PC-9 (cell line): ENCODE measurements around the gene C2orf15. TPM values are rescaled to one million over a fixed set of nuclear protein-coding genes. Genes with fewer than 3 reads are reported as not detected.
A peak's percentile ranks its signal among the peaks of the same experiment; 100 is the strongest.

Experiments used
- BruUV-seq: library from RNA; stranded (reverse); fragments of 400-500 nt; replicated peaks from 2 replicates; lab custom pipeline; 2021; lab: Mats Ljungman, UMichigan
- CTCF ChIA-PET: fragments of 300-600 bp; sonication (Branson Sonifier 250); formaldehyde crosslinking; loops from one replicate; lab custom pipeline; 2022; ENCODE audit warnings: antibody characterized with exemption; lab: Charles Lee
- POLR2A ChIA-PET: fragments of 300-600 bp; sonication (Branson Sonifier 250); formaldehyde crosslinking; loops from one replicate; lab custom pipeline; 2022; ENCODE audit warnings: antibody characterized with exemption; ENCODE audit not compliant: unreplicated experiment; lab: Charles Lee
- DNase-seq, 2 experiments: peaks; one replicate each; pipeline versions ENCODE4 v3.0.0 to v3.0.0-alpha.2; 2015 to 2022; ENCODE audit warnings: mixed read lengths in 1 of 2
- H2AFZ ChIP-seq: fragments of 200-600 bp; sonication (generic); 2 replicates; pipeline ENCODE4 v1.8.1; 2017; ENCODE audit warnings: antibody characterized with exemption
- H3F3A ChIP-seq: fragments of 200-600 bp; sonication (generic); 2 replicates; pipeline ENCODE4 v1.8.1; 2017; ENCODE audit warnings: antibody characterized with exemption, mild to moderate bottlenecking, low read depth; ENCODE audit not compliant: insufficient read depth
- H3K27ac ChIP-seq: fragments of 200-600 bp; sonication (generic); 2 replicates; pipeline ENCODE4 v1.6.1; 2016; ENCODE audit warnings: mixed run types
- H3K27me3 ChIP-seq: fragments of 200-600 bp; sonication (generic); 2 replicates; pipeline ENCODE4 v1.6.1; 2016; ENCODE audit warnings: low read depth, mixed run types; ENCODE audit not compliant: insufficient read depth
- H3K36me3 ChIP-seq: fragments of 200-600 bp; sonication (generic); 2 replicates; pipeline ENCODE4 v1.6.1; 2016; ENCODE audit warnings: low read depth, mixed run types
- H3K4me1 ChIP-seq: fragments of 200-600 bp; sonication (generic); replicated peaks from 2 replicates; pipeline ENCODE4 v1.6.1; 2016; ENCODE audit warnings: mixed run types; ENCODE audit not compliant: insufficient read depth
- H3K4me2 ChIP-seq: fragments of 200-600 bp; sonication (generic); 2 replicates; pipeline ENCODE4 v1.6.1; 2017; ENCODE audit warnings: mixed run types
- H3K4me3 ChIP-seq: fragments of 200-600 bp; sonication (generic); 2 replicates; pipeline ENCODE4 v1.6.1; 2016; ENCODE audit warnings: mixed run types
- H3K79me2 ChIP-seq: fragments of 200-600 bp; sonication (generic); 2 replicates; pipeline ENCODE4 v1.6.1; 2017; ENCODE audit warnings: low read depth, mixed run types
- H3K9me2 ChIP-seq: fragments of 200-600 bp; sonication (generic); 2 replicates; pipeline ENCODE4 v1.8.1; 2017; ENCODE audit warnings: mild to moderate bottlenecking; ENCODE audit not compliant: insufficient read depth
- H3K9me3 ChIP-seq: fragments of 200-600 bp; sonication (generic); 2 replicates; pipeline ENCODE4 v1.8.1; 2016; ENCODE audit warnings: low read depth; ENCODE audit not compliant: insufficient read depth
- H4K20me1 ChIP-seq: fragments of 200-600 bp; sonication (generic); 2 replicates; pipeline ENCODE4 v1.8.1; 2017; ENCODE audit not compliant: insufficient read depth
- CTCF ChIP-seq: fragments of 200-600 bp; sonication (generic); conservative IDR thresholded peaks from 2 replicates; pipeline ENCODE4 v1.6.1; 2017; ENCODE audit warnings: mixed run types, antibody characterized with exemption, mild to moderate bottlenecking, moderate library complexity
- EZH2 ChIP-seq: fragments of 200-600 bp; sonication (generic); IDR thresholded peaks from 2 replicates; pipeline ENCODE4 v1.8.0; 2017; ENCODE audit warnings: antibody characterized with exemption, low read depth
- intact Hi-C: fragments of 100-400 bp; cut with micrococcal nuclease; formaldehyde crosslinking; loops from one replicate; pipeline ENCODE4 v1.10.0; 2022; ENCODE audit not compliant: unreplicated experiment
- total RNA-seq: library from RNA; stranded (reverse); gene quantifications from 2 replicates; pipeline ENCODE4 v1.2.3, GENCODE V29; 2021

Gene C2orf15
- total RNA-seq, 1 experiment from 2014 or later, result 18.0 TPM

DNA sequence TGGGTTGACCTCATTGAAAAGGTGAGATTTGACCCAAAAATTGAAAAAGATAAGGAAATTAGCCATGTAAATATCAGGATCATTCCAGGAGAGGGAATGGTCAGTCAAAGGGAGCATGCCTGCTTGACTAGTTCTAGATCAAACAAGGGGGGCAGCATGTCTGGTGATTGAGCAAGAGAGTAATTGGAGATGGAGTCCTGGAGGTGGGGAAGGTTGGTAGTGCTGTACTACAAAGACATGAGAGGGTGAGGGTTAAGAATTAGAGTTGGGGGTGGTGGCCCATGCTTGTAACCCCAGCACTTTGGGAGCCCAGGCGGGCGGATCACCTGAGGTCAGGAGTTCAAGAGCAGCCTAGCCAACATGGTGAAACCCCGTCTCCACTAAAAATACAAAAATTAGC lies 41.5 kb downstream of the C2orf15 start:
- Histone ChIP-seq H3F3A (peaks cover 12% of the 10 kb centered on the region; the same call in 1 of the 2 replicates), H3K9me3 (no peaks in the 10 kb centered on the region), H3K79me2 (peaks cover 90% of the 10 kb centered on the region), H3K4me1 (peaks cover 37% of the 10 kb centered on the region), H2AFZ (no peak overlapping the region), H3K9me2 (no peaks in the 10 kb centered on the region), H3K27me3 (no peaks in the 10 kb centered on the region), H4K20me1 (peaks cover 21% of the 10 kb centered on the region), H3K36me3 (0 out of 2 replicates have a peak, but pooled peaks cover 12% of the 10 kb centered on the region), H3K4me2 (peak overlapping the region; percentile 87), H3K27ac (no peak overlapping the region), H3K4me3 (peak overlapping the region; percentile 84; the same call in 1 of the 2 replicates)
- peak; percentile 19 to 78 for DNase-seq
- BruUV-seq, result no TSS peak
- TF ChIP-seq CTCF, result no peak
- no peak for TF ChIP-seq EZH2
- CTCF ChIA-PET, result interaction anchor here (2.8 kb wide), 1 partner anchor 153 kb away, joined by 12 read pairs; the partner anchor contains the start of genes EIF5B and TXNDC9
- intact Hi-C loops, result no loop called here
- POLR2A ChIA-PET, result no interaction called here

DNA sequence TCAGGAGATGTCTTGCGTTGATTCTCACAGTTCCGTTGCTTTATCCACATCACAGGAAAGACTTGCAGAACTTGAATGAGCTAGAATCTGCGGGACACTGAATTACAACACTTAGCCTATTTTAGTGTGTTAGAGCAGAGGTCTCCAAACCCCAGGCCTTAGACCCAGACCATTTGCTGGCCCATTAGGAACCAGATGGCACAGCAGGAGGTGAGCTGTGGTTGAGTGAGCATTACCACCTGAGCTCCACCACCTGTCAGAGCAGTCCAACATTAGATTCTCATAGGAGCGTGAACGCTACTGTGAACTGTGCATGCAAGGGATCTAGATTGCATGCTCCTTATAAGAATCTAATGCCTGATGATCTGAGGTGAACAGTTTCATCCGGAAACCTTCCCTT lies 43.3 kb downstream of the C2orf15 start:
- DNase-seq, result no peak
- no peak overlapping the region for H2AFZ ChIP-seq
- POLR2A ChIA-PET, result no interaction called here
- H3K27ac ChIP-seq, result no peak overlapping the region
- H3K4me3 ChIP-seq, result no peak overlapping the region
- peaks cover 78% of the 10 kb centered on the region for H3K79me2 ChIP-seq
- H3K4me1 ChIP-seq, result peaks cover 26% of the 10 kb centered on the region
- H3F3A ChIP-seq, result peaks cover 12% of the 10 kb centered on the region
- CTCF ChIA-PET, result interaction anchor here (0.6 kb wide), 1 partner anchor 143 kb away, joined by 3 read pairs; no protein-coding TSS in a partner anchor
- TF ChIP-seq EZH2 (no peak), CTCF (no peak)
- no peaks in the 10 kb centered on the region for H3K9me2 ChIP-seq
- peaks cover 31% of the 10 kb centered on the region for H4K20me1 ChIP-seq
- H3K9me3 ChIP-seq, result no peaks in the 10 kb centered on the region
- intact Hi-C loops, result no loop called here
- H3K27me3 ChIP-seq, result no peaks in the 10 kb centered on the region
- H3K36me3 ChIP-seq, result peaks cover 12% of the 10 kb centered on the region
- H3K4me2 ChIP-seq, result no peak overlapping the region
- no TSS peak for BruUV-seq

GRCh38 chr2:99187011-99187410 lies 45.5 kb downstream of the C2orf15 start:
- TF ChIP-seq EZH2, result no peak
- no peak for TF ChIP-seq CTCF
- Histone ChIP-seq H2AFZ (no peak overlapping the region), H3K36me3 (peaks cover 22% of the 10 kb centered on the region), H3K4me2 (no peak overlapping the region), H3K27me3 (no peaks in the 10 kb centered on the region), H3K4me3 (no peak overlapping the region), H3K4me1 (peaks cover 22% of the 10 kb centered on the region), H3K9me2 (no peaks in the 10 kb centered on the region), H3K79me2 (peaks cover 63% of the 10 kb centered on the region), H3K9me3 (no peaks in the 10 kb centered on the region), H4K20me1 (peaks cover 31% of the 10 kb centered on the region), H3K27ac (no peak overlapping the region), H3F3A (peaks cover 6% of the 10 kb centered on the region)
- DNase-seq, result no peak
- POLR2A ChIA-PET, result no interaction called here
- no TSS peak for BruUV-seq
- CTCF ChIA-PET, result no interaction called here
- intact Hi-C loops, result no loop called here
